HEK293 (cell line): ENCODE measurements around the gene SNCB.
"Not testable (repeated sequence)": the region's sequence is repeated elsewhere in the genome, so short reads cannot be mapped to it uniquely, and the experiment has no call there.

Experiments used
- CTCF ChIA-PET: fragments of 350-600 bp; formaldehyde crosslinking; extraction: SDS; loops from one replicate; lab custom pipeline; 2021; ENCODE audit warnings: antibody characterized with exemption; lab: Yijun Ruan, JAX
- POLR2A ChIA-PET: fragments of 300-600 bp; formaldehyde crosslinking; extraction: SDS; loops from one replicate; lab custom pipeline; 2020; ENCODE audit warnings: antibody characterized with exemption, inconsistent platforms; lab: Yijun Ruan, JAX
- H3K27ac ChIP-seq: fragments of 200-500 bp; sonication (Bioruptor generic); 2 replicates; pipeline ENCODE4 v1.5.1; 2014; ENCODE audit warnings: low read depth, low read length, control low read depth, inconsistent platforms; ENCODE audit errors: extremely low read depth
- H3K36me3 ChIP-seq, 2 experiments: fragments of 200-500 bp in 1 of 2; sonication (Bioruptor generic) in 1 of 2; 1 replicate in 1 of 2; 2 replicates in 1 of 2; pipeline ENCODE4 v1.5.1; 2014 to 2017; ENCODE audit warnings: inconsistent platforms in 2 of 2, low read length in 2 of 2; ENCODE audit not compliant: control insufficient read depth in 2 of 2, insufficient read depth in 1 of 2
- H3K4me1 ChIP-seq: fragments of 200-500 bp; sonication (Bioruptor generic); 2 replicates; pipeline ENCODE4 v1.5.1; 2014; ENCODE audit warnings: mild to moderate bottlenecking, low read length, inconsistent platforms; ENCODE audit not compliant: control insufficient read depth, insufficient read depth
- H3K4me3 ChIP-seq: 2 replicates; pipeline ENCODE4 v1.5.1; 2011; ENCODE audit warnings: low read depth, mild to moderate bottlenecking, control low read depth, low read length, moderate library complexity
- H3K9me3 ChIP-seq: fragments of 200-500 bp; sonication (Bioruptor generic); 2 replicates; pipeline ENCODE4 v1.5.1; 2014; ENCODE audit warnings: low read depth, low read length, inconsistent platforms; ENCODE audit not compliant: control insufficient read depth, insufficient read depth
- HOXD13 ChIP-seq: sonication (generic); formaldehyde crosslinking; IDR thresholded peaks from 2 replicates; pipeline ENCODE4 v1.8.0; 2022; ENCODE audit warnings: missing genetic modification reagents, borderline replicate concordance
- SALL2 ChIP-seq: fragments of 450-650 bp; formaldehyde crosslinking; IDR thresholded peaks from 2 replicates; pipeline ENCODE4 v1.5.0; 2017; ENCODE audit warnings: missing biosample characterization, mild to moderate bottlenecking, missing genetic modification characterization, borderline replicate concordance
- SCRT1 ChIP-seq: fragments of 450-650 bp; formaldehyde crosslinking; IDR thresholded peaks from 2 replicates; pipeline ENCODE4 v1.5.1; 2016; ENCODE audit warnings: missing biosample characterization, missing genetic modification characterization, borderline replicate concordance
- YY2 ChIP-seq: fragments of 450-650 bp; formaldehyde crosslinking; IDR thresholded peaks from 2 replicates; pipeline ENCODE4 v1.5.1; 2016; ENCODE audit warnings: missing biosample characterization, missing genetic modification characterization
- ZFP41 ChIP-seq: fragments of 450-650 bp; formaldehyde crosslinking; IDR thresholded peaks from 2 replicates; pipeline ENCODE4 v1.5.1; 2016; ENCODE audit warnings: missing biosample characterization, missing genetic modification characterization, borderline replicate concordance
- ZFP69B ChIP-seq: fragments of 450-650 bp; formaldehyde crosslinking; IDR thresholded peaks from 2 replicates; pipeline ENCODE4 v1.5.1; 2016; ENCODE audit warnings: missing biosample characterization, missing genetic modification characterization
- ZNF146 ChIP-seq: fragments of 450-650 bp; formaldehyde crosslinking; IDR thresholded peaks from 2 replicates; pipeline ENCODE4 v1.5.1; 2016; ENCODE audit warnings: missing biosample characterization, missing genetic modification characterization
- ZNF157 ChIP-seq: fragments of 450-650 bp; formaldehyde crosslinking; IDR thresholded peaks from 2 replicates; pipeline ENCODE4 v1.5.1; 2016; ENCODE audit warnings: missing biosample characterization, missing genetic modification characterization
- ZNF169 ChIP-seq: fragments of 450-650 bp; formaldehyde crosslinking; IDR thresholded peaks from 2 replicates; pipeline ENCODE4 v1.5.1; 2016; ENCODE audit warnings: missing biosample characterization, missing genetic modification characterization
- ZNF175 ChIP-seq: fragments of 450-650 bp; formaldehyde crosslinking; IDR thresholded peaks from 2 replicates; pipeline ENCODE4 v1.5.1; 2016; ENCODE audit warnings: missing biosample characterization, missing genetic modification characterization
- ZNF239 ChIP-seq: fragments of 450-650 bp; formaldehyde crosslinking; IDR thresholded peaks from 2 replicates; pipeline ENCODE4 v1.5.1; 2016; ENCODE audit warnings: missing biosample characterization, missing genetic modification characterization
- ZNF266 ChIP-seq: fragments of 450-650 bp; formaldehyde crosslinking; IDR thresholded peaks from 2 replicates; pipeline ENCODE4 v1.5.1; 2016; ENCODE audit warnings: missing biosample characterization, missing genetic modification characterization, low read depth
- ZNF302 ChIP-seq: fragments of 450-650 bp; formaldehyde crosslinking; IDR thresholded peaks from 2 replicates; pipeline ENCODE4 v1.5.1; 2016; ENCODE audit warnings: missing biosample characterization, missing genetic modification characterization, low read depth
- ZNF311 ChIP-seq: fragments of 450-650 bp; formaldehyde crosslinking; IDR thresholded peaks from 2 replicates; pipeline ENCODE4 v1.5.1; 2017; ENCODE audit warnings: missing biosample characterization, missing genetic modification characterization, borderline replicate concordance
- ZNF423 ChIP-seq: fragments of 450-650 bp; formaldehyde crosslinking; IDR thresholded peaks from 2 replicates; pipeline ENCODE4 v1.5.1; 2016; ENCODE audit warnings: missing biosample characterization, missing genetic modification characterization
- ZNF530 ChIP-seq: fragments of 450-650 bp; formaldehyde crosslinking; IDR thresholded peaks from 2 replicates; pipeline ENCODE4 v1.5.1; 2016; ENCODE audit warnings: low read depth, missing biosample characterization, missing genetic modification characterization
- ZNF658 ChIP-seq: fragments of 450-650 bp; formaldehyde crosslinking; IDR thresholded peaks from 2 replicates; pipeline ENCODE4; 2016; ENCODE audit warnings: missing biosample characterization, missing genetic modification characterization
- ZNF670 ChIP-seq: fragments of 450-650 bp; formaldehyde crosslinking; IDR thresholded peaks from 2 replicates; pipeline ENCODE4 v1.5.1; 2016; ENCODE audit warnings: missing biosample characterization, missing genetic modification characterization, low read depth
- ZNF677 ChIP-seq: fragments of 450-650 bp; IDR thresholded peaks from 2 replicates; pipeline ENCODE4 v1.5.0; 2018; ENCODE audit warnings: missing biosample characterization, mild to moderate bottlenecking, missing genetic modification characterization, moderate library complexity
- ZNF701 ChIP-seq: fragments of 450-650 bp; formaldehyde crosslinking; IDR thresholded peaks from 2 replicates; pipeline ENCODE4 v1.5.1; 2016; ENCODE audit warnings: missing biosample characterization, missing genetic modification characterization
- ZNF707 ChIP-seq: fragments of 450-650 bp; formaldehyde crosslinking; IDR thresholded peaks from 2 replicates; pipeline ENCODE4 v1.5.1; 2016; ENCODE audit warnings: missing biosample characterization, missing genetic modification characterization
- ZNF785 ChIP-seq: fragments of 450-650 bp; formaldehyde crosslinking; IDR thresholded peaks from 2 replicates; pipeline ENCODE4 v1.5.1; 2016; ENCODE audit warnings: missing biosample characterization, missing genetic modification characterization
- ZSCAN16 ChIP-seq: fragments of 450-650 bp; formaldehyde crosslinking; IDR thresholded peaks from 2 replicates; pipeline ENCODE4 v1.5.1; 2016; ENCODE audit warnings: missing biosample characterization, missing genetic modification characterization
- ZSCAN23 ChIP-seq: fragments of 450-650 bp; formaldehyde crosslinking; IDR thresholded peaks from 2 replicates; pipeline ENCODE4 v1.5.1; 2016; ENCODE audit warnings: missing biosample characterization, missing genetic modification characterization
- TF ChIP-seq, protein P1 (sequence below): fragments of 450-650 bp; formaldehyde crosslinking; IDR thresholded peaks from 2 replicates; pipeline ENCODE4 v1.5.1; 2016; ENCODE audit warnings: missing biosample characterization, missing genetic modification characterization, borderline replicate concordance
- TF ChIP-seq, protein P2 (sequence below): fragments of 450-650 bp; formaldehyde crosslinking; IDR thresholded peaks from 2 replicates; pipeline ENCODE4 v1.5.1; 2017; ENCODE audit warnings: missing biosample characterization, missing genetic modification characterization
- TF ChIP-seq, protein P3 (sequence below): fragments of 450-650 bp; formaldehyde crosslinking; IDR thresholded peaks from 2 replicates; pipeline ENCODE4 v1.5.1; 2016; ENCODE audit warnings: missing biosample characterization, missing genetic modification characterization
- TF ChIP-seq, protein P4 (sequence below): fragments of 450-650 bp; formaldehyde crosslinking; IDR thresholded peaks from 2 replicates; pipeline ENCODE4 v1.5.1; 2016; ENCODE audit warnings: missing biosample characterization, missing genetic modification characterization

The SNCB gene

DNA sequence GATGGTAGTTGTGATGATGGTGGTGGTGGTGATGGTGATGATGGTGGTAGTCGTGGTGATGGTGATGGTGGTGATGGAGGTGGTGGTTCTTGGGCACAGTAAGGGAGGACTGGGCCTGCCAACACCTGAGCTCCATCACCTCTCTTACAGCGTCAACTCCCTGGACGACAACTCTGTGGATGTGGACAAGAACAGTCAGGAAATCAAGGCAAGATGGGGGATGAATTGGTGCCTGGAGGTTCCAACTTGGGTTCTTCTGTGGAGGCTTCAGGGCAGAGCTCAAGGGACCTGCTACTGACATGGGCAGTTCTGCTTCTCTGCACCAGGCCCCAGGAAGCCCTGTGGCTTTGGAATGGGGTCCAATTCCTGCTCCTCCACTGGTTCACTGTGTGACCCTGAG, 37.8 kb downstream of the SNCB start (continued):
- TF ChIP-seq, protein P1, sequence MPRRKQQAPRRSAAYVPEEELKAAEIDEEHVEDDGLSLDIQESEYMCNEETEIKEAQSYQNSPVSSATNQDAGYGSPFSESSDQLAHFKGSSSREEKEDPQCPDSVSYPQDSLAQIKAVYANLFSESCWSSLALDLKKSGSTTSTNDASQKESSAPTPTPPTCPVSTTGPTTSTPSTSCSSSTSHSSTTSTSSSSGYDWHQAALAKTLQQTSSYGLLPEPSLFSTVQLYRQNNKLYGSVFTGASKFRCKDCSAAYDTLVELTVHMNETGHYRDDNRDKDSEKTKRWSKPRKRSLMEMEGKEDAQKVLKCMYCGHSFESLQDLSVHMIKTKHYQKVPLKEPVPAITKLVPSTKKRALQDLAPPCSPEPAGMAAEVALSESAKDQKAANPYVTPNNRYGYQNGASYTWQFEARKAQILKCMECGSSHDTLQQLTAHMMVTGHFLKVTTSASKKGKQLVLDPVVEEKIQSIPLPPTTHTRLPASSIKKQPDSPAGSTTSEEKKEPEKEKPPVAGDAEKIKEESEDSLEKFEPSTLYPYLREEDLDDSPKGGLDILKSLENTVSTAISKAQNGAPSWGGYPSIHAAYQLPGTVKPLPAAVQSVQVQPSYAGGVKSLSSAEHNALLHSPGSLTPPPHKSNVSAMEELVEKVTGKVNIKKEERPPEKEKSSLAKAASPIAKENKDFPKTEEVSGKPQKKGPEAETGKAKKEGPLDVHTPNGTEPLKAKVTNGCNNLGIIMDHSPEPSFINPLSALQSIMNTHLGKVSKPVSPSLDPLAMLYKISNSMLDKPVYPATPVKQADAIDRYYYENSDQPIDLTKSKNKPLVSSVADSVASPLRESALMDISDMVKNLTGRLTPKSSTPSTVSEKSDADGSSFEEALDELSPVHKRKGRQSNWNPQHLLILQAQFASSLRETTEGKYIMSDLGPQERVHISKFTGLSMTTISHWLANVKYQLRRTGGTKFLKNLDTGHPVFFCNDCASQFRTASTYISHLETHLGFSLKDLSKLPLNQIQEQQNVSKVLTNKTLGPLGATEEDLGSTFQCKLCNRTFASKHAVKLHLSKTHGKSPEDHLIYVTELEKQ, result no peak
- TF ChIP-seq ZNF677 (tag by site-specific recombination) (peak; percentile 93), ZNF311 (tag by site-specific recombination) (no peak)

DNA sequence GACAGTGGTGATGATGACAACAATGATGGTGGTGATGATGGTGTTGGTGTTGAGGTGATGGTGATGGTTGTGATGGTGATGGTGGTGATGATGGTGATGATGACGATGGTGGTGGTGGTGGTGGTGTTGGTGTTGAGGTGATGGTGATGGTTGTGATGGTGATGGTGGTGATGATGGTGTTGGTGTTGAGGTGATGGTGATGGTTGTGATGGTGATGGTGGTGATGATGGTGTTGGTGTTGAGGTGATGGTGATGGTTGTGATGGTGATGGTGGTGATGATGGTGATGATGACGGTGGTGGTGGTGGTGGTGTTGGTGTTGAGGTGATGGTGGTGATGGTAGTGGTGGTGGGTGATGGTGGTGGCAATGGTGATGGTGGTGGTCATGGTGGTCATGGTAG, 38.7 kb downstream of the SNCB start:
- CTCF ChIA-PET, POLR2A ChIA-PET, H3K36me3 ChIP-seq, H3K9me3 ChIP-seq, H3K27ac ChIP-seq, H3K4me3 ChIP-seq, H3K4me1 ChIP-seq: not testable (repeated sequence)
- TF ChIP-seq YY2 (tag by site-specific recombination) (peak; percentile 72; the same call in 1 of the 2 replicates), ZSCAN16 (tag by site-specific recombination) (peak; percentile 78; the same call in 1 of the 2 replicates), ZSCAN23 (tag by site-specific recombination) (peak; percentile 54; the same call in 1 of the 2 replicates), ZNF658 (tag by site-specific recombination) (0 out of 2 replicates have a peak, but pooled peaks have one; percentile 92), ZNF701 (tag by site-specific recombination) (peak; percentile 84; the same call in 1 of the 2 replicates), ZNF423 (peak; percentile 33; the same call in 1 of the 2 replicates), ZNF239 (tag by site-specific recombination) (peak; percentile 96), ZNF175 (tag by site-specific recombination) (peak; percentile 99; the same call in 1 of the 2 replicates), ZNF157 (tag by site-specific recombination) (peak; percentile 63), ZNF146 (0 out of 2 replicates have a peak, but pooled peaks have one; percentile 56), ZFP41 (tag by site-specific recombination) (peak; percentile 86; the same call in 1 of the 2 replicates), ZNF785 (tag by site-specific recombination) (peak; percentile 92), ZNF169 (peak; percentile 88; the same call in 1 of the 2 replicates), SCRT1 (0 out of 2 replicates have a peak, but pooled peaks have one; percentile 49), SALL2 (tag by site-specific recombination) (peak; percentile 72; the same call in 1 of the 2 replicates), ZFP69B (peak; percentile 68), ZNF670 (peak; percentile 97; the same call in 1 of the 2 replicates), ZNF530 (tag by site-specific recombination) (peak; percentile 72; the same call in 1 of the 2 replicates), ZNF302 (tag by site-specific recombination) (peak; percentile 93; the same call in 1 of the 2 replicates), HOXD13 (CRISPR knock-in tag) (peak; percentile 19; the same call in 1 of the 2 replicates), ZNF707 (tag by site-specific recombination) (peak; percentile 85), ZNF266 (peak; percentile 88)
- TF ChIP-seq, protein P2, sequence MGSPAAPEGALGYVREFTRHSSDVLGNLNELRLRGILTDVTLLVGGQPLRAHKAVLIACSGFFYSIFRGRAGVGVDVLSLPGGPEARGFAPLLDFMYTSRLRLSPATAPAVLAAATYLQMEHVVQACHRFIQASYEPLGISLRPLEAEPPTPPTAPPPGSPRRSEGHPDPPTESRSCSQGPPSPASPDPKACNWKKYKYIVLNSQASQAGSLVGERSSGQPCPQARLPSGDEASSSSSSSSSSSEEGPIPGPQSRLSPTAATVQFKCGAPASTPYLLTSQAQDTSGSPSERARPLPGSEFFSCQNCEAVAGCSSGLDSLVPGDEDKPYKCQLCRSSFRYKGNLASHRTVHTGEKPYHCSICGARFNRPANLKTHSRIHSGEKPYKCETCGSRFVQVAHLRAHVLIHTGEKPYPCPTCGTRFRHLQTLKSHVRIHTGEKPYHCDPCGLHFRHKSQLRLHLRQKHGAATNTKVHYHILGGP, result peak; percentile 57; the same call in 1 of the 2 replicates
- TF ChIP-seq, protein P3, sequence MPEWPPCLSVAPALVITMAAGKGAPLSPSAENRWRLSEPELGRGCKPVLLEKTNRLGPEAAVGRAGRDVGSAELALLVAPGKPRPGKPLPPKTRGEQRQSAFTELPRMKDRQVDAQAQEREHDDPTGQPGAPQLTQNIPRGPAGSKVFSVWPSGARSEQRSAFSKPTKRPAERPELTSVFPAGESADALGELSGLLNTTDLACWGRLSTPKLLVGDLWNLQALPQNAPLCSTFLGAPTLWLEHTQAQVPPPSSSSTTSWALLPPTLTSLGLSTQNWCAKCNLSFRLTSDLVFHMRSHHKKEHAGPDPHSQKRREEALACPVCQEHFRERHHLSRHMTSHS, result 0 out of 2 replicates have a peak, but pooled peaks have one; percentile 88
- TF ChIP-seq, protein P4, sequence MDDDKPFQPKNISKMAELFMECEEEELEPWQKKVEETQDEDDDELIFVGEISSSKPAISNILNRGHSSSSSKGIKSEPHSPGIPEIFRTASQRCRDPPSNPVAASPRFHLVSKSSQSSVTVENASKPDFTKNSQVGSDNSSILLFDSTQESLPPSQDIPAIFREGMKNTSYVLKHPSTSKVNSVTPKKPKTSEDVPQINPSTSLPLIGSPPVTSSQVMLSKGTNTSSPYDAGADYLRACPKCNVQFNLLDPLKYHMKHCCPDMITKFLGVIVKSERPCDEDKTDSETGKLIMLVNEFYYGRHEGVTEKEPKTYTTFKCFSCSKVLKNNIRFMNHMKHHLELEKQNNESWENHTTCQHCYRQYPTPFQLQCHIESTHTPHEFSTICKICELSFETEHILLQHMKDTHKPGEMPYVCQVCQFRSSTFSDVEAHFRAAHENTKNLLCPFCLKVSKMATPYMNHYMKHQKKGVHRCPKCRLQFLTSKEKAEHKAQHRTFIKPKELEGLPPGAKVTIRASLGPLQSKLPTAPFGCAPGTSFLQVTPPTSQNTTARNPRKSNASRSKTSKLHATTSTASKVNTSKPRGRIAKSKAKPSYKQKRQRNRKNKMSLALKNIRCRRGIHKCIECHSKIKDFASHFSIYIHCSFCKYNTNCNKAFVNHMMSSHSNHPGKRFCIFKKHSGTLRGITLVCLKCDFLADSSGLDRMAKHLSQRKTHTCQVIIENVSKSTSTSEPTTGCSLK, result peak; percentile 100
